ENCODE results near the gene BSND. TPM values are rescaled to one million over a fixed set of nuclear protein-coding genes. Genes with fewer than 3 reads are reported as not detected.

Gene BSND
- total RNA-seq, 2 experiments from 2014 or later, result not detected

GRCh38 chr1:55035904-55036303, 37.2 kb downstream of the BSND start:
- ChIA-PET POLR2A (no interaction called here), CTCF (interaction anchor here (1.8 to 2.1 kb wide), 2 partner anchors 14 to 91 kb away, joined by 5 to 7 read pairs; no protein-coding TSS in a partner anchor)
- intact Hi-C loops (cut with micrococcal nuclease), result no loop called here
- Mint-ChIP-seq H3K4me1 (ENCODE audit: low read depth) (peaks cover 3% of the 10 kb centered on the region), H3K36me3 (ENCODE audit: low read depth) (no peaks in the 10 kb centered on the region), H3K4me3 (no peak overlapping the region), H3K27me3 (peaks cover 51% of the 10 kb centered on the region), H3K27ac (no peak overlapping the region), H3K9me3 (no peaks in the 10 kb centered on the region)
- ATAC-seq (peak; percentile 27), DNase-seq (no peak)
- TF ChIP-seq, protein P1, sequence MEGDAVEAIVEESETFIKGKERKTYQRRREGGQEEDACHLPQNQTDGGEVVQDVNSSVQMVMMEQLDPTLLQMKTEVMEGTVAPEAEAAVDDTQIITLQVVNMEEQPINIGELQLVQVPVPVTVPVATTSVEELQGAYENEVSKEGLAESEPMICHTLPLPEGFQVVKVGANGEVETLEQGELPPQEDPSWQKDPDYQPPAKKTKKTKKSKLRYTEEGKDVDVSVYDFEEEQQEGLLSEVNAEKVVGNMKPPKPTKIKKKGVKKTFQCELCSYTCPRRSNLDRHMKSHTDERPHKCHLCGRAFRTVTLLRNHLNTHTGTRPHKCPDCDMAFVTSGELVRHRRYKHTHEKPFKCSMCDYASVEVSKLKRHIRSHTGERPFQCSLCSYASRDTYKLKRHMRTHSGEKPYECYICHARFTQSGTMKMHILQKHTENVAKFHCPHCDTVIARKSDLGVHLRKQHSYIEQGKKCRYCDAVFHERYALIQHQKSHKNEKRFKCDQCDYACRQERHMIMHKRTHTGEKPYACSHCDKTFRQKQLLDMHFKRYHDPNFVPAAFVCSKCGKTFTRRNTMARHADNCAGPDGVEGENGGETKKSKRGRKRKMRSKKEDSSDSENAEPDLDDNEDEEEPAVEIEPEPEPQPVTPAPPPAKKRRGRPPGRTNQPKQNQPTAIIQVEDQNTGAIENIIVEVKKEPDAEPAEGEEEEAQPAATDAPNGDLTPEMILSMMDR (IDR thresholded peaks at IDR 0.05), result no peak

DNA sequence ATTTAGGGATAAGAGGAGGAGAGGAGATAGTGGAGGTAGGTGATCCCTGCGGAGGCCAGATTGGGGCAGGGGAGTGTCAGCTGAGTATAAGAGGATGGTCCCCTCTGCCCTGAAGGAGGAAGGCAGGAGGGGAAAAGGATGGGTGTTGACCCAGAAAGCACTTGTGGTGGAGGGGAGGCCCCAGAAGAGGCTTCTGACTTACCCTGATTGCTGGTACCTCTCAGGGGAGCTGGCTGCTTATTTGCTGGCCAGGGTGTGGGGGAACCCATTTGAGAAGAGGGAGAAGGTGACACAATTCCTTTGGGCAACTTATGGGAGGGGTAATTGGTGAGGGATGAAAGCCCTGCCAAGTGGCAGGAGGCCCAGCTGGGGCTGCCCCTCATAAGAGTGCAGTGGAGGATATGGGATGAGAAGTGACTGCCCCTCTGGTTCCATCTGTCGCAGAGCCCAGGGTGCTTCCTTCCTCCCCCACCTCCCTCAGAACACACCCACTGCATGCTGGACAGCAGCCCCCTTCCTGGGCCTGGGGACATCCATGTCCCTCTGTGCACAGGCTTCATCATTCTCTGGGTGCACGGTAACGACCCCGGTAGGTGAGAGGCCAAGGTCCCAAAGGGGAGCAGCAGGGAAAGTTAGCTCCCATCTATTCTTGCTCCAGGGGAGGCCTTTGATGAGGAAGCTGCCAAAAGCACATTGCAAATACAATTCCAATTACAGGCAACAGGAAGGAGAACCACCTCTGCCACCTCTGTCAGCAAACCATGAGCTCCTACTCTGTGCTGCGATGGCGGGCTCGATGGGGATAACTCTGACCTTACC, 39.2 kb downstream of the BSND start:
- POLR2A ChIA-PET, result no interaction called here
- Mint-ChIP-seq H3K4me1 (ENCODE audit: low read depth) (peaks cover 3% of the 10 kb centered on the region), H3K27me3 (peaks cover 51% of the 10 kb centered on the region), H3K36me3 (ENCODE audit: low read depth) (no peaks in the 10 kb centered on the region), H3K9me3 (no peaks in the 10 kb centered on the region), H3K27ac (no peak overlapping the region), H3K4me3 (no peak overlapping the region)
- TF ChIP-seq, protein P1 (IDR thresholded peaks at IDR 0.05), result no peak
- intact Hi-C loops (cut with micrococcal nuclease), result no loop called here
- DNase-seq (no peak), ATAC-seq (no peak)
- CTCF ChIA-PET, result interaction anchor here (0.7 to 2.6 kb wide), 3 partner anchors 16 to 42 kb away, joined by 3 to 10 read pairs (median 4); no protein-coding TSS in a partner anchor

DNA sequence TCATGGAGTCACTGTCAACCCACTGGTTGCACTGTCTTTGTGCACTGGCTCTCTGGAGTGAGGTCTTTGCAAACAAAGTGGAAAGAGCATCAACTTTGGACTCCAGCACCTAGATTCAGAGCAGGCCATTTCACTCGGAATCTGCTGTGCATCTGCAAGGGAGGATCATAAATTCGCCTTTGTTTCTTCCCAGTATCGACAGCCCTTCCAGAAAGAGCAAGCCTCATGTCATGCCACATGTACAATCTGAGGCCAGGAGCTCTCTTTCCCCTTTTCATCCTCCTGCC, 39.8 kb downstream of the BSND start:
- Mint-ChIP-seq H3K27ac (no peak overlapping the region), H3K4me3 (no peak overlapping the region), H3K36me3 (ENCODE audit: low read depth) (no peaks in the 10 kb centered on the region), H3K9me3 (no peaks in the 10 kb centered on the region), H3K27me3 (peaks cover 48% of the 10 kb centered on the region), H3K4me1 (ENCODE audit: low read depth) (peaks cover 3% of the 10 kb centered on the region)
- DNase-seq (no peak), ATAC-seq (no peak)
- intact Hi-C loops (cut with micrococcal nuclease), result no loop called here
- POLR2A ChIA-PET, result no interaction called here
- TF ChIP-seq, protein P1 (IDR thresholded peaks at IDR 0.05), result no peak
- CTCF ChIA-PET, result interaction anchor here (0.7 to 2.6 kb wide), 3 partner anchors 17 to 42 kb away, joined by 3 to 10 read pairs (median 4); no protein-coding TSS in a partner anchor

DNA sequence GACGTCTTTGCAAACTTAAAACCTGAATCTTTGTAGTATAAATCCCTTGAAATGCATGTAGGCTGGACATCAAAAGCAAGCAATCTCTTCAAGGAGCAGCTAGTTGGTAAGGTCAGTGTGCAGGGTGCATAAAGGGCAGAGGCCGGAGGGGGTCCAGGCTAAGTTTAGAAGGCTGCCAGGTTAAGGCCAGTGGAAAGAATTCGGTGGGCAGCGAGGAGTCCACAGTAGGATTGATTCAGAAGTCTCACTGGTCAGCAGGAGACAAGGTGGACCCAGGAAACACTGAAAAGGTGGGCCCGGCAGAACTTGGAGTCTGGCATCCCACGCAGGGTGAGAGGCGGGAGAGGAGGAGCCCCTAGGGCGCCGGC, 40.2 kb downstream of the BSND start:
- intact Hi-C loops (cut with micrococcal nuclease), result no loop called here
- no peak for ATAC-seq
- CTCF ChIA-PET, result interaction anchor here (0.7 to 2.6 kb wide), 3 partner anchors 17 to 43 kb away, joined by 3 to 10 read pairs (median 4); no protein-coding TSS in a partner anchor
- no peak for DNase-seq
- TF ChIP-seq, protein P1 (IDR thresholded peaks at IDR 0.05), result no peak
- H3K27ac Mint-ChIP-seq, result no peak overlapping the region
- H3K27me3 Mint-ChIP-seq, result peaks cover 48% of the 10 kb centered on the region
- no peaks in the 10 kb centered on the region for H3K9me3 Mint-ChIP-seq
- peaks cover 3% of the 10 kb centered on the region for H3K4me1 Mint-ChIP-seq (ENCODE audit: low read depth)
- POLR2A ChIA-PET, result no interaction called here
- no peak overlapping the region for H3K4me3 Mint-ChIP-seq
- H3K36me3 Mint-ChIP-seq (ENCODE audit: low read depth), result no peaks in the 10 kb centered on the region

DNA sequence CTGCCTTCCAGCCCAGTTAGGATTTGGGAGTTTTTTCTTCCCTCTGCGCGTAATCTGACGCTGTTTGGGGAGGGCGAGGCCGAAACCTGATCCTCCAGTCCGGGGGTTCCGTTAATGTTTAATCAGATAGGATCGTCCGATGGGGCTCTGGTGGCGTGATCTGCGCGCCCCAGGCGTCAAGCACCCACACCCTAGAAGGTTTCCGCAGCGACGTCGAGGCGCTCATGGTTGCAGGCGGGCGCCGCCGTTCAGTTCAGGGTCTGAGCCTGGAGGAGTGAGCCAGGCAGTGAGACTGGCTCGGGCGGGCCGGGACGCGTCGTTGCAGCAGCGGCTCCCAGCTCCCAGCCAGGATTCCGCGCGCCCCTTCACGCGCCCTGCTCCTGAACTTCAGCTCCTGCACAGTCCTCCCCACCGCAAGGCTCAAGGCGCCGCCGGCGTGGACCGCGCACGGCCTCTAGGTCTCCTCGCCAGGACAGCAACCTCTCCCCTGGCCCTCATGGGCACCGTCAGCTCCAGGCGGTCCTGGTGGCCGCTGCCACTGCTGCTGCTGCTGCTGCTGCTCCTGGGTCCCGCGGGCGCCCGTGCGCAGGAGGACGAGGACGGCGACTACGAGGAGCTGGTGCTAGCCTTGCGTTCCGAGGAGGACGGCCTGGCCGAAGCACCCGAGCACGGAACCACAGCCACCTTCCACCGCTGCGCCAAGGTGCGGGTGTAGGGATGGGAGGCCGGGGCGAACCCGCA, 40.8 kb downstream of the BSND start, which contains the start of gene PCSK9:
Gene PCSK9, plus strand, starts transcription at position 207 of the 741 bp plus-strand sequence. Its CDS starts 290 bp downstream, at position 497.
- Mint-ChIP-seq H3K4me1 (ENCODE audit: low read depth) (peaks cover 3% of the 10 kb centered on the region), H3K4me3 (no peak within 1 kb of the TSS), H3K9me3 (no peaks in the 10 kb centered on the region), H3K27ac (no peak within 1 kb of the TSS), H3K36me3 (ENCODE audit: low read depth) (no peaks in the 10 kb centered on the region), H3K27me3 (peaks cover 48% of the 10 kb centered on the region)
- ATAC-seq (no peak), DNase-seq (no peak)
- ChIA-PET POLR2A (no interaction called here), CTCF (interaction anchor here (1.7 to 2.6 kb wide), 2 partner anchors 18 to 43 kb away, joined by 4 to 10 read pairs; no protein-coding TSS in a partner anchor)
- intact Hi-C loops (cut with micrococcal nuclease), result no loop called here
- TF ChIP-seq, protein P1 (IDR thresholded peaks at IDR 0.05), result no peak

Measured in activated CD8-positive, alpha-beta T cell treated with anti-CD3 and anti-CD28 coated beads for 36 hours (primary cell).